Adrenal gland (tissue), 5 donors: Measurements from ENCODE around the gene CDADC1.

Source experiments
- POLR2A ChIP-seq, 2 donors: fragments of 450-650 bp; IDR thresholded peaks; one replicate each; pipeline ENCODE4 v1.6.1; 2017; ENCODE audit warnings: antibody characterized with exemption in 2 of 2, mild to moderate bottlenecking in 2 of 2, moderate library complexity in 1 of 2
- TF ChIP-seq, protein P1 (sequence below), 6 experiments: fragments of 450-650 bp in 4 of 6; fragments of 200-600 bp in 2 of 6; sonication (generic) in 1 of 6; IDR thresholded peaks; 1 replicate in 5 of 6; 2 replicates in 1 of 6; pipeline versions ENCODE4 v1.5.1 to v1.8.0; 2016 to 2021; ENCODE audit warnings: antibody characterized with exemption in 6 of 6, mild to moderate bottlenecking in 2 of 6, moderate library complexity in 1 of 6
- donor health status: DM: no; HTN: no; CAD: no.

DNA sequence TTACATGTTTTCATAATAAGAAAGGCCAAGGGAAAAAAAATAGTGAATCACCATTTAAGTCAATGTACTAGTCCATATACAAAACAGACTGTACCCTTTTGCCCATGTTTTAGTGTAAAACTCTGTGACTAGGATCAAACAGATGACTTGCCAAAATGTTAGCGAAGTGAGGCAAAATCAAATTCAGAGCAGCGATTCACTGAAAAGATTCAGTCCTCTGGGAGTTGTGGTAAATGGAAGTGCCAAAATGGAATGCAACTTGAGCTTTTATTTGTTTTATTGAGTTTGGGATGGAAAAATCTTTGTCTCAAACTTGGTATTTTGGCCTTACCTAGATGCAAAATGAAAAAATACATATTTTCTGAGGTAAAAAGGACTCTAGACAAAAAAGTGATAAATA lies 9.1 kb downstream of the CDADC1 start:
- TF ChIP-seq, protein P1, sequence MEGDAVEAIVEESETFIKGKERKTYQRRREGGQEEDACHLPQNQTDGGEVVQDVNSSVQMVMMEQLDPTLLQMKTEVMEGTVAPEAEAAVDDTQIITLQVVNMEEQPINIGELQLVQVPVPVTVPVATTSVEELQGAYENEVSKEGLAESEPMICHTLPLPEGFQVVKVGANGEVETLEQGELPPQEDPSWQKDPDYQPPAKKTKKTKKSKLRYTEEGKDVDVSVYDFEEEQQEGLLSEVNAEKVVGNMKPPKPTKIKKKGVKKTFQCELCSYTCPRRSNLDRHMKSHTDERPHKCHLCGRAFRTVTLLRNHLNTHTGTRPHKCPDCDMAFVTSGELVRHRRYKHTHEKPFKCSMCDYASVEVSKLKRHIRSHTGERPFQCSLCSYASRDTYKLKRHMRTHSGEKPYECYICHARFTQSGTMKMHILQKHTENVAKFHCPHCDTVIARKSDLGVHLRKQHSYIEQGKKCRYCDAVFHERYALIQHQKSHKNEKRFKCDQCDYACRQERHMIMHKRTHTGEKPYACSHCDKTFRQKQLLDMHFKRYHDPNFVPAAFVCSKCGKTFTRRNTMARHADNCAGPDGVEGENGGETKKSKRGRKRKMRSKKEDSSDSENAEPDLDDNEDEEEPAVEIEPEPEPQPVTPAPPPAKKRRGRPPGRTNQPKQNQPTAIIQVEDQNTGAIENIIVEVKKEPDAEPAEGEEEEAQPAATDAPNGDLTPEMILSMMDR (IDR thresholded peaks at IDR 0.05), result no peak
- TF ChIP-seq POLR2A (IDR thresholded peaks at IDR 0.05), result no peak
